SK-N-SH (cell line): ENCODE measurements around the gene NOTCH2. TPM values are rescaled to one million over a fixed set of nuclear protein-coding genes. Genes with fewer than 3 reads are reported as not detected.

Experiments
- CTCF ChIA-PET: fragments of 300-600, 350-600 bp; formaldehyde crosslinking; extraction: SDS; loops from one replicate; lab custom pipeline; 2021; lab: Yijun Ruan, JAX
- POLR2A ChIA-PET: fragments of 350-600 bp; sonication (Branson Sonifier 250); formaldehyde crosslinking; extraction: SDS; loops from one replicate; lab custom pipeline; 2020; ENCODE audit warnings: antibody characterized with exemption, inconsistent platforms; lab: Yijun Ruan, JAX
- DNase-seq: peaks from one replicate; pipeline ENCODE4 v3.0.0; 2012
- H2AFZ ChIP-seq: fragments of 200-600 bp; sonication (generic); 2 replicates; pipeline ENCODE4 v1.8.1; 2016; ENCODE audit warnings: antibody characterized with exemption, mild to moderate bottlenecking, low read depth
- H3F3A ChIP-seq: fragments of 200-600 bp; sonication (generic); replicated peaks from 2 replicates; pipeline ENCODE3; 2016; ENCODE audit warnings: antibody characterized with exemption, mild to moderate bottlenecking; ENCODE audit not compliant: insufficient read depth
- H3K27ac ChIP-seq, 2 experiments: fragments of 200-500 bp in 1 of 2; fragments of 200-600 bp in 1 of 2; sonication (Bioruptor generic) in 1 of 2; sonication (generic), shearing (Covaris generic) in 1 of 2; 2 replicates each; pipeline versions ENCODE4 v1.5.1 to v1.6.1; 2014 to 2016; ENCODE audit warnings: low read depth in 2 of 2, inconsistent platforms in 1 of 2, low read length in 1 of 2, mild to moderate bottlenecking in 1 of 2, mixed read lengths in 1 of 2
- H3K27me3 ChIP-seq: fragments of 200-600 bp; sonication (generic), shearing (Covaris generic); 2 replicates; pipeline ENCODE4 v1.6.1; 2016; ENCODE audit warnings: mixed run types; ENCODE audit not compliant: insufficient read depth
- H3K36me3 ChIP-seq, 2 experiments: fragments of 200-500 bp in 1 of 2; fragments of 200-600 bp in 1 of 2; sonication (Bioruptor generic) in 1 of 2; sonication (generic) in 1 of 2; replicated peaks in 1 of 2; 2 replicates each; pipeline versions ENCODE3 to v1.5.1; 2014 to 2016; ENCODE audit warnings: low read length in 1 of 2, mild to moderate bottlenecking in 1 of 2; ENCODE audit not compliant: insufficient read depth in 2 of 2, control insufficient read depth in 1 of 2
- H3K4me1 ChIP-seq, 2 experiments: fragments of 200-500 bp in 1 of 2; fragments of 200-600 bp in 1 of 2; sonication (Bioruptor generic) in 1 of 2; sonication (generic), shearing (Covaris generic) in 1 of 2; 2 replicates each; pipeline versions ENCODE4 v1.5.1 to v1.6.1; 2014 to 2016; ENCODE audit warnings: low read depth in 1 of 2, low read length in 1 of 2, mixed run types in 1 of 2; ENCODE audit not compliant: insufficient read depth in 2 of 2, control insufficient read depth in 1 of 2
- H3K4me2 ChIP-seq: fragments of 200-600 bp; sonication (generic), shearing (Covaris generic); 2 replicates; pipeline ENCODE4 v1.6.1; 2017; ENCODE audit warnings: mixed run types
- H3K4me3 ChIP-seq, 2 experiments: fragments of 200-500 bp in 1 of 2; fragments of 200-600 bp in 1 of 2; sonication (Bioruptor generic) in 1 of 2; sonication (generic), shearing (Covaris generic) in 1 of 2; 2 replicates each; pipeline versions ENCODE4 v1.5.1 to v1.8.1; 2014 to 2016; ENCODE audit warnings: low read depth in 2 of 2, inconsistent platforms in 1 of 2, low read length in 1 of 2, mild to moderate bottlenecking in 1 of 2, mixed read lengths in 1 of 2, moderate library complexity in 1 of 2
- H3K79me2 ChIP-seq: fragments of 200-600 bp; sonication (generic); 2 replicates; pipeline ENCODE4 v1.8.1; 2017; ENCODE audit warnings: mild to moderate bottlenecking; ENCODE audit not compliant: insufficient read depth
- H3K9ac ChIP-seq: fragments of 200-600 bp; sonication (generic); 2 replicates; pipeline ENCODE4 v1.6.1; 2017; ENCODE audit warnings: mixed run types
- H3K9me2 ChIP-seq: fragments of 200-600 bp; sonication (generic); 2 replicates; pipeline ENCODE4 v1.6.1; 2017; ENCODE audit warnings: mixed run types
- H3K9me3 ChIP-seq: fragments of 200-600 bp; sonication (generic); 2 replicates; pipeline ENCODE4 v1.6.1; 2017; ENCODE audit warnings: mixed run types, mild to moderate bottlenecking, moderate library complexity
- H4K20me1 ChIP-seq: fragments of 200-600 bp; sonication (generic); 2 replicates; pipeline ENCODE4 v1.6.1; 2017; ENCODE audit warnings: mild to moderate bottlenecking, mixed run types; ENCODE audit not compliant: insufficient read depth
- CTCF ChIP-seq: fragments of 200-600 bp; sonication (generic); IDR thresholded peaks from 2 replicates; pipeline ENCODE4 v1.6.1; 2017; ENCODE audit warnings: antibody characterized with exemption, mild to moderate bottlenecking, moderate library complexity
- EZH2phosphoT487 ChIP-seq: fragments of 200-600 bp; sonication (generic); IDR thresholded peaks from 2 replicates; pipeline ENCODE4 v1.6.1; 2017; ENCODE audit warnings: low read depth, mixed run types, mild to moderate bottlenecking, antibody characterized with exemption, moderate library complexity, borderline replicate concordance
- FOSL2 ChIP-seq: IDR thresholded peaks from 2 replicates; pipeline ENCODE4 v1.4.0; 2012; ENCODE audit warnings: low read depth, mild to moderate bottlenecking, moderate library complexity, borderline replicate concordance
- FOXM1 ChIP-seq: IDR thresholded peaks from 2 replicates; pipeline ENCODE4 v1.4.0; 2012; ENCODE audit warnings: low read depth, mild to moderate bottlenecking
- GABPA ChIP-seq: IDR thresholded peaks from 2 replicates; pipeline ENCODE4 v1.4.0; 2012; ENCODE audit warnings: low read depth, mild to moderate bottlenecking
- JUND ChIP-seq: IDR thresholded peaks from 2 replicates; pipeline ENCODE4 v1.4.0; 2012
- MXI1 ChIP-seq: IDR thresholded peaks from 2 replicates; pipeline ENCODE4 v1.6.1; 2012; ENCODE audit warnings: mild to moderate bottlenecking, low read depth, low read length, improper control_type of control experiment
- PBX3 ChIP-seq: IDR thresholded peaks from 2 replicates; pipeline ENCODE4; 2012
- POLR2AphosphoS5 ChIP-seq: IDR thresholded peaks from 2 replicates; pipeline ENCODE4 v1.6.1; 2012; ENCODE audit warnings: low read depth, low read length
- RAD21 ChIP-seq: IDR thresholded peaks from 2 replicates; pipeline ENCODE4 v1.6.1; 2012; ENCODE audit warnings: mild to moderate bottlenecking, low read length
- RCOR1 ChIP-seq: fragments of 150-350 bp; IDR thresholded peaks from 2 replicates; pipeline ENCODE4 v1.6.1; 2017; ENCODE audit warnings: antibody characterized with exemption, low read length
- RFX5 ChIP-seq: IDR thresholded peaks from 2 replicates; pipeline ENCODE4 v1.6.1; 2012; ENCODE audit warnings: mild to moderate bottlenecking, improper control_type of control experiment, low read length
- SIN3A ChIP-seq: IDR thresholded peaks from 2 replicates; pipeline ENCODE4 v1.6.1; 2012; ENCODE audit warnings: low read depth, mild to moderate bottlenecking, low read length, moderate library complexity, borderline replicate concordance
- TCF12 ChIP-seq: IDR thresholded peaks from 2 replicates; pipeline ENCODE4 v1.4.0; 2012
- TEAD4 ChIP-seq: IDR thresholded peaks from 2 replicates; pipeline ENCODE4 v1.4.0; 2012; ENCODE audit warnings: mild to moderate bottlenecking, borderline replicate concordance; ENCODE audit not compliant: insufficient read depth
- USF1 ChIP-seq: IDR thresholded peaks from 2 replicates; pipeline ENCODE4 v1.4.0; 2012; ENCODE audit warnings: low read depth, borderline replicate concordance
- YY1 ChIP-seq: IDR thresholded peaks from 2 replicates; pipeline ENCODE4 v1.4.0; 2012; ENCODE audit warnings: low read depth, mild to moderate bottlenecking
- ZBTB33 ChIP-seq: IDR thresholded peaks from 2 replicates; pipeline ENCODE4 v1.4.0; 2012; ENCODE audit warnings: low read depth, borderline replicate concordance
- polyA plus RNA-seq, 3 experiments: library from polyadenylated mRNA; depleted of rRNA; stranded (reverse); fragments of >200 nt; gene quantifications; 2 replicates each; pipeline ENCODE4 v1.2.3, GENCODE V29; 2012
- TF ChIP-seq, protein P1 (sequence below): fragments of 150-350 bp; IDR thresholded peaks from 2 replicates; pipeline ENCODE4 v1.6.1; 2016; ENCODE audit warnings: mild to moderate bottlenecking, low read depth, low read length

Gene NOTCH2
- polyA plus RNA-seq, 1 of the 3 experiments (the other 2 are of a cell fraction): 23.0 TPM

DNA sequence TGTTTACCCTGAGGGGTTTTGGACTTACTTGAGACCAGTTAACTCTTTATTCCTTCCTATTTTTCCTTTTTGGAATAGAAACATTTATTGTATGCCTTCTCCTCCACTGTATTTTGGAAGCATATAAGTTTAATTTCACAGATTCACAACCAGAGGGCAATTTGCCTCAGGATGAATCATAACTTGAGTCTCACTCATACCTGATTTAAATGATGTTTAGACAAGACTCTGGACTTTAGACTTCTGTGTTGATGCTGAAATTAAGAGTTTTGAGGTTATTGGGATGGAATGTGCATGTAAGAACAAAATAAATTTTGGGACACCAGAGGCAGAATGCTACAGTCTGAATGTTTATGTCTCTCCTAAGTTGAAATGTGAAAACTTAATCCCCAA is 166.0 kb downstream of the NOTCH2 start:
- Histone ChIP-seq H3K27me3 (no peaks in the 10 kb centered on the region), H3K9ac (no peak overlapping the region), H4K20me1 (no peaks in the 10 kb centered on the region), H3K36me3 (peaks cover 0 to 4% of the 10 kb centered on the region in 2 experiments), H3K4me3 (no peak overlapping the region), H3K79me2 (no peaks in the 10 kb centered on the region), H3K27ac (no peak overlapping the region), H3K9me3 (0 out of 2 replicates have a peak, but pooled peaks cover 7% of the 10 kb centered on the region), H3K4me1 (no peaks in the 10 kb centered on the region; a peak in 1 of 4 replicates), H3K9me2 (no peaks in the 10 kb centered on the region), H3F3A (peaks cover 2% of the 10 kb centered on the region), H2AFZ (no peak overlapping the region), H3K4me2 (no peak overlapping the region)
- no peak for DNase-seq
- TF ChIP-seq USF1: no peak
- TF ChIP-seq ZBTB33: no peak
- no peak for TF ChIP-seq RCOR1
- TF ChIP-seq TCF12: no peak
- TF ChIP-seq RAD21: no peak
- no peak for TF ChIP-seq FOSL2
- TF ChIP-seq PBX3: no peak
- no peak for TF ChIP-seq JUND
- TF ChIP-seq, protein P1, sequence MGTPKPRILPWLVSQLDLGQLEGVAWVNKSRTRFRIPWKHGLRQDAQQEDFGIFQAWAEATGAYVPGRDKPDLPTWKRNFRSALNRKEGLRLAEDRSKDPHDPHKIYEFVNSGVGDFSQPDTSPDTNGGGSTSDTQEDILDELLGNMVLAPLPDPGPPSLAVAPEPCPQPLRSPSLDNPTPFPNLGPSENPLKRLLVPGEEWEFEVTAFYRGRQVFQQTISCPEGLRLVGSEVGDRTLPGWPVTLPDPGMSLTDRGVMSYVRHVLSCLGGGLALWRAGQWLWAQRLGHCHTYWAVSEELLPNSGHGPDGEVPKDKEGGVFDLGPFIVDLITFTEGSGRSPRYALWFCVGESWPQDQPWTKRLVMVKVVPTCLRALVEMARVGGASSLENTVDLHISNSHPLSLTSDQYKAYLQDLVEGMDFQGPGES: no peak
- TF ChIP-seq CTCF: no peak
- no peak for TF ChIP-seq YY1
- no peak for TF ChIP-seq TEAD4
- TF ChIP-seq EZH2phosphoT487: no peak
- TF ChIP-seq GABPA: no peak
- no peak for TF ChIP-seq FOXM1
- no peak for TF ChIP-seq RFX5
- no peak for TF ChIP-seq SIN3A
- no peak for TF ChIP-seq POLR2AphosphoS5
- no peak for TF ChIP-seq MXI1
- ChIA-PET POLR2A (no interaction called here), CTCF (interaction anchor here (1.0 kb wide), 1 partner anchor 33 kb away, joined by 4 read pairs; no protein-coding TSS in a partner anchor)
